GM18526 (cell line): ENCODE data around the gene KIF18B.

Experiments
- POLR2A ChIP-seq: IDR thresholded peaks from 3 replicates; pipeline ENCODE4 v1.6.1; 2011; ENCODE audit not compliant: insufficient read length; ENCODE audit errors: extremely low read depth

The KIF18B gene

DNA sequence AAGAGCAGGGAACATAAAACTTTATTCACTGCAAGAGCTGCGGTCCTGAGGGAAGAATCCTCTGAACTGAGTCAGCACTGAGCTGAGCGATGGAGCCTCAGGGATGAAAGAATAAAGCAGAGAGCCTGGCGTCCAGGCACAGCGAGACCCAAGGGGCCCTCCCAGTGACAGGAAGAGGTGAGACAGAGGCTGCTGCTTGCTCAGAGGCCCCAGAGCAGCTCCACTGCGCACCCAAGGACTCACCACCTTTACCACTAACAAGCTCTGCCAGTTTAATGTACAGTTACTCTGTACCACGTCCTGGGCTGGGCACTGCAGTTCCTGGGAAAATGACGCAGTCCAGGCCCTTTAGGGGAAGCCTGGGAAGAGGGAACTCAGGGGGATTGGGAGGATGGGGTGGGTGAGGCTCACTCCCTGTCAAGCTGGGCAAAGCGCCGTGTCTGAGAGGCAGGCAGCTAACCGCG lies 37.9 kb downstream of the KIF18B start:
- no peak for TF ChIP-seq POLR2A

DNA sequence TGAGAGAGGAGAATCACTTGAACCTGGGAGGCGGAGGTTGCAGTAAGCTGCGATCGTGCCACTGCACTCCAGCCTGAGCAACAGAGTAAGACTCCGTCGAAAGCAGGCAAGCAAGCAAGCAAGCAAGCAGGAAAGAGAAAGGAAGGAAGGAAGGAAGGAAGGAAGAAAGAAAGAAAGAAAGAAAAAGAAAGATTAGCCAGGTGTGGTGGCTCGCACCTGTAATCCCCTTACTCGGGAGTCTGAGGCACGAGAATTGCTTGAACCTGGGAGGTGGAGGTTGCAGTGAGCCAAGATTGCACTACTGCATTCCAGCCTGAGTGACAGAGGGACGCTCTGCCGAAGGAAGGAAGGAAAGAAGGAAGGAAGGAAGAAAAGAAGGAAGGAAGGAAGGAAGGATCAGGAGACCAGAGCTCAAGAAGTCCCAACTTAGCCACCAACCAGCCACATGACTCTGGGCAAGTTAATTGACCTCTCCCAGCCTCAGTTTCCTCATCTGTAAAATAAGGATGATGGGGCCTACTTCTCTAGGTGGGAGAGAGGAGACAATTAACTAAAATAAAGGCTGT lies 38.7 kb downstream of the KIF18B start:
- no peak for TF ChIP-seq POLR2A

DNA sequence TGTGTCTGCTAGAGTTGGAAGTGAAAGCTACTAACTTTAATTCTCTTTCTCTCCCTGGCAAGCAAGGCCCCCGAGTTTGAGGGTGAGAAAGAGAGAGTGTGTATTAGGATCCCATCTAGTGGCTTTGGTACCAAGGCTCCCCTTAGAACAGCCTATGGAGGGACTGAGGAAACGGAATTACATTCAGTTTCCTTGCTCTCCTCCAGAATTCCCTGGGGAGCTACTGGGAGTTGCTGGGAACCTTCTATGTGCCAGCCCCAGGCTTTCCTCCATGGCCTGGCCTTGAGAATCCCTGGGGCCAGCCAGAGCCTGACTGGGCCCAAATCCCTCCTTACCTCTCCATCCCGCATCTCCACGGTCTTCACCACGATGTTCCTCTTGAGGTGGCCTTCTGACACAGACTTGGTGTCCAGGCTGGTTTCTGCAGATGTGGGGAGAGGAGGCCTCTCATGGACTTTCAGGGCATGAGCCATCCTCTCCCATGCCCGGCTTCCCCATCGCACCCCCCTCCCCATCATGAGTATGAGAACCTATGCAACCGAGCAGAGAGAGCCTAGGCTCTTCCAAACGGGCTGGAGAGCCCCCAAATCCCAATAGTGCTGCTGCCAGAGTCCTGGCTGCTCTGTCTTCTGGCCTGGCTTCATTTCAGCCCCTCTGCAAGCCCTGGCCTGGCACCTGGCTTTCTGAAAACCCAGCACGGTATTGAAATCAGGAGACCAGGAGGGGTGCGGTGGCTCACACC lies 39.7 kb downstream of the KIF18B start:
- no peak for TF ChIP-seq POLR2A

DNA sequence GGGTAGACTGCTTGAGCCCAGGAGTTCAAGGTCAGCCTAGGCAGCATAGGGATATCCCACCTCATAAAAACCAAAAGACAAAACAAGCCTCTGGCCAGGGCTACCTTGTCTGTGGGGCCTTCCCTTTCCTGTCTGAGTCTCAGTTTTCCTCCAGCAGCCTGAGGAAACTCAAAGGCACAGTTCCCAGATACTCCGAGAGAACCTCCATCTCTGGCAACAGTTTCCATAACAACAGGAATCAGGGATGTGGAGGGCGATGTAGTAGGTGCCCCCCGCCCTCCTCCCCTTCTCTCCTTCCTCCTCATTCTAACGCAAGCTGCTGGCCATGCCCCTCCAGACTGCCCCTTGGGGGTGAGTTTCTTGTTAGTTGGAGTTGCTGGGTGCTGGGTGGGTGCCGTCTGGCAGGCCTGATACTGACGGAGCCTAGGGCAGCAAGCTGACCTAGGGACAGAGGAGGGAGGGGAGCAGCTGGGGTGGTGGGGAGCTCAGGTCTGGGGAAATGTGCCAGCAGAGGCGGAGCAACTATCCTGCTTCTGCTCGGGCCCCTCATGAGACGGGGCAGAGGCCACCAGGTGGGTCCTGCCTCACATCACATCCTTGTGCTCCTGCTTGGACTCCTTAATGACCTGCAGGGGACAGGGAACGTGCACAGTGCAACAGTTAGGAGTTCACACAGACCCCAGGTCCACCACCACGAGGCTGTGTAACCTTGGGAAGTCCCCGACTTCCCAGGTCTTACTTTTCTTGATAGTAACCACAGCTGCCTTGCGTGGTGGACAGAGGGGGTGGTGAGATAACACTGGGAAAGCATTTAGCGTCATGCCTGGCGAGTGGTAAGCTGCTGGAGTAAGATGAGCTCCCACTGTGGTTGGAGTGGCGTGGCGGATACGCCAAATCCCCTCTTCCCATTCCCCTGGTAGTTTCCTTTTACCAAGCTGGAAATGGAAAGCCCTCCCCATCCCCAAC lies 40.5 kb downstream of the KIF18B start:
- no peak for TF ChIP-seq POLR2A

DNA sequence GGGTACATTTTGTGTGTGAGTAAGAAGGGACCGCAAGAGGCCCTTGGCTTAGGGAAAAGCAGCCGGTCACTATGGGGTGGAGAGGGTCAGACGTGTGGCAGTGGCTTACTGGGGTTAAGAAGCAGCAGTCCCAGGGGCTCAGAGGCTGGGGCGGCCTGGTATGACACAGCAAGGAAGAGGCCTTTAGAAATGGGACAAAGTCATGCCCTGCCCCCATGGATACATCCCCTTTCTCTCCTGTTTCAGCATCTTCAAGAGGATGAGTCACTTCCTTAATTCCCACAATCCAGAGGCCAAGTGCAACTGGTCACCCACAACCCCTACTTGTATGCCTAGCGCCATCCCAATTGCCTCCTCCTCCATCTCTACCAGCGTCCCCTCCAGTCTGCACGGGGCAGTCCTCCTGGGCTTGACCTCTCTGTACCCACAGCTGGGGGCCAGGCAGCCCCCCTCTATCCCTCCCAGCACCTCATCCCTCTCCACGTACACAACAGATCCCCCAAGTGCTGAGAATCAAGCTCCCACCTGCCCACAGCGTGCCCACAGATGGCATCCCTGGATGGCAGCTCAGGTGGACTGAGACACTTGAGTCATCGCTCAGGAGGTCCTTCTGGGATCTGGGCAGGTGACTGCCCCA lies 41.4 kb downstream of the KIF18B start:
- TF ChIP-seq POLR2A, result no peak

DNA sequence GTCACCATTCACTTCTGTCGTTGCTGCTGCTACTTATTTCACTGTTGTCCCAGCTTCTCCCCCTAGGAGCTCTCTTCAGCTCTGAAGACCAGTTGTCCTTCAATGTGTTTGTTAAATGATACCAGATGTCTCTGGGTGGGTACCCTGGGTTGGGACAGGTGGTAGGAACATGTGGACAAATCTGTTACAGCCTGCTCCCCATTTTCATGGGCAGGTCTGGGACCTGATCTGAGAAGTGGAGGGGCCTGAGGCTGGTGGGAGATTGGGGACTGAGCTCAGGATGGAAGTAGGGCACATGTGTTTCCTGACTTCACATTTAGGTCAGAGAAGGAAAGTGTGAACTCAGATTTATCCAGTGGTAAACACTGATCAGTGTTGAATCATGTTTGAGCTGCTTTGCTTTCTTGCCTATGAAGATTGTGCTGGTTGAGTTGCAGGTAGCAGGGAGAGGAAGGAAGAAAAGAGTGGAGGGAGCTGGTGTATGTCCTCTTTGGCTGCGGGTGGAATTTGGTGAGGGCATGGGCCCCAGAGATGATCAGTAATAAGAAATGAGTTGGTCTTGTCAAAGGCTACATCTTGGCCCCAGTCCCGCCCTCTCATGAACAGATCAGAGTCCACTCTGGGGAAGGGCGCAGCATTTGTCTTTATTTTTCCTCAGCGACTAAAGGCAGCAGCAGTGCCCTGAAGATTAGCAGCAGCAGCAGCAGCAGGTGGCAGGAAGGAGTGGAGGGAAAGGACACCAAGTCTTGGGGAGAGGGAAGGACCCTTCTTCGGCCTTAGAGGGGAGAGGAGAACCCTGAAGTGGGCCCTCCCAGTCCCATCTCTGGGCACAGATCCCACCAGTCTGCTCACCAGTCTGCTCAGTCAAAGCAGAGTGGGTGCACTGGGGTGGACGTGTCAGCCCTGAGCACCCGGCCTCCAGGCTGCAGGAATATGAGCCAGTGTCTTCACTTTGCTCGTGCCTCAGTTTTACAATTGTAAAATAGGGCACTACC lies 42.3 kb downstream of the KIF18B start:
- TF ChIP-seq POLR2A, result no peak

DNA sequence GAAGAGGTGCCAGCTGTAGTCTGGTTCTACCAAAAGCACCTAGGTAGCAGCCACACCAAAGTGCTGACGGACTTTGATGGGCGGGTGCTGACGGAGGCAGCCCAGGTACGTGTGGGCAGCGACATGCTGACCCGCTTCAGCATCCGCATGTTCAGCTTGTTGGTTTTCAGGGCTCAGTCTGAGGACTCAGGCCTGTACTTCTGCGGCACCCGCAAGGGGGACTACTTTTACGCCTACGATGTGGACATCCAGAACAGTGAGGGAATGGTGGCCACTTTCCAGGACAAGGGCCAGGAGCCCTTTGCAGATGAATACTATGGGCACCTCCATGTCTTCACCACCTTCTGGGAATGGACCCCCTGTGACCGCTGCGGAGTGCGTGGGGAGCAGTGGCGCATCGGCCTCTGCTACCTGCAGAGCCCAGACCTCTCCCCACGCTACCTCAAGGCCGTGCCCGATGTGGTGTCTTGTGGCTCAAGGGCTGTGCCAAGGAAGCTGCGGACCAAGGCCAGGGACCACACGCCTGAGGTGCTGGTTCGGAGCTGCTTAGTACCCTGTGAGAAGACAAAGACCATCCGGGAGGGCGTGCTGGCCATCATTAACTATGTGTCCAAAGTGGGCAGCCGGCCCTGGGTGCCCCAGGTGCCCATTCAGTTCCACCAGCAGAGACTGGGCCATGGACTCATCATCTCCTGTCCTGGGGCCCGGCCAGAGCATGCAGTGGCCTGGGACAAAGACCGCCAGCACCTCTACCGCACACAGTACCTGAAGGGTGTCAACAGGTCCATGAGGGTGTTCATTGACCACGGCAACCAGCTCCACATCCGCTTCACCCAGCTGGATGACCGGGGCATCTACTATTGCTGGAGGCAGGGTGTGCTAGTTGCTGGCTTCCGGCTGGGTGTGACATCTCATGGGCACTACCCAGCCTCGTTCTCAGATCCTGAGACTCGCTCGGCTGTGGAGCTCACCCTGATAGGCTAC lies 43.3 kb downstream of the KIF18B start:
- TF ChIP-seq POLR2A, result no peak

DNA sequence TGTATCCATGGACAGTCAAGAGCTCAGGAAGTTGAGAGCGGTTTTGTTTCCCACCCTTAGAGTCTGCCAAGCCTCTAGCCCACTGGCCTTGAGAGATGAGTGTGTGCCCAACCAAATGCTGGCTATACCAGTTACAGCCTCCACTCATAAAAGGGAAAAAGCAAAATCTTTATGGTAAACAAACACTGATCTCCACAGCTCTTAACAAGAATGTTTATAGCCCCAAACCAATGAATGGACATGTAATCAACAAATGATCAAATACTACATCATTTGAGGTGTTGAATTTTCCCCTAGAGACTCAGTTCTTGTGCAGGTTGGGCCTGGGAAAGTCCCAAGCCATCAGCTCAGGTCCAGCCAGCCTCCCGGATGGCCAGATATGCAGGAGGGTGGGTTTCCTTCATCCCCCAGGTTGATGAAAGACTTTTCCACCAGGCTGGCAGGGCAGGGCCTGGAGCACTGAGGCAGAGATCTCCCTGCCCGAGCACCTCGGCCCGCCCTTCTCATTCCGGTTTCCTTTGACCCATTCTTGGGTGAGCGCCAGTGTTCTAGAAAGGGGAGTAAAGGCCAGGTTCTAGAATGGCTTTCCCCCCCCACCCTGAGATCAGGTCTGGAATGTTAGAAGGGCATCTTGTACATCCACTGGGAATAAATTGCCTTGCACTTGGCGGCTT lies 44.4 kb downstream of the KIF18B start:
- no peak for TF ChIP-seq POLR2A

DNA sequence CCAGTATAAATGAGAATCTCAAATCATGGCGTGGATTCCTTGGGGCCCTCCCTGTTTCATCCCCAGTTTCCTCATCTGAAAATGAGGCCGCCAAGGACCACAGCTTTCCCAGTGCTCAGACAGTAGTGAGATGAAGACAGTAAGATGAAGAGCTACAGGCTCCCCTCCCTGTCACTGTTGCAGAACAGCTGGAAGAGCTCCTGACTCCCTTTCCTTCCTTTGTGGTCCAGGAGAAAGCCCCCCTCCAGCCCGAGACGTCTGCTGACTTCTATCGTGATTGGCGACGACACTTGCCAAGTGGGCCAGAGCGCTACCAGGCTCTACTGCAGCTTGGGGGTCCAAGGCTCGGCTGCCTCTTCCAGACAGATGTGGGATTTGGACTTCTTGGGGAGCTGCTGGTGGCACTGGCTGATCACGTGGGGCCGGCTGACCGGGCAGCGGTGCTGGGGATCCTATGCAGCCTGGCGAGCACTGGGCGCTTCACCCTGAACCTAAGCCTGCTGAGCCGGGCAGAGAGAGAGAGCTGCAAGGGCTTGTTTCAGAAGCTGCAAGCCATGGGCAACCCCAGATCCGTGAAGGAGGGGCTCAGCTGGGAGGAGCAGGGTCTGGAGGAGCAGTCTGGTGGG lies 45.3 kb downstream of the KIF18B start:
- TF ChIP-seq POLR2A, result no peak

DNA sequence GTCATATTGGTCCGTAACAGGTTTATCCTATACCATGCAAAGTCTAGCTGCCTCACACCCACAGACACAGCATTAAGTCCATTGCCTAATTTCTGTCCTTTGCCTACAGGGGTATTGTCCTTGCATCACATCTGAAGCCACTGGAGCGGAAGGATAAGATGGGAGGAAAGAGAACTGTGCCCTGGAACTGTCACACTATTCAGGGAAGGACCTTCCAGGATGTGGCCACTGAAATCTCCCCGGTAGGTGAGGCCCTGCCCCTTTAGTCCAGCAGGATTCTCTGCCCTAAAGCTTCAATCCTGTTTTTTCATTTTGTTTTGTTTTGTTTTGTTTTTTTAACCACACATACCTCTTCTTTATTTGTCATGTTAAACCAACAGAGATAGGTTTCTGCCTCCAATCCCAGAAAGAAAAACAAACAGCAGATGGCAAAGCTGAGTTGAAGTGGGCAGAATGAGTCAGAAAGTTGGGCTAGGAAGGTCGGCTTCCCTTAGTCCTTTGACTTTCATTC lies 46.1 kb downstream of the KIF18B start:
- no peak for TF ChIP-seq POLR2A

DNA sequence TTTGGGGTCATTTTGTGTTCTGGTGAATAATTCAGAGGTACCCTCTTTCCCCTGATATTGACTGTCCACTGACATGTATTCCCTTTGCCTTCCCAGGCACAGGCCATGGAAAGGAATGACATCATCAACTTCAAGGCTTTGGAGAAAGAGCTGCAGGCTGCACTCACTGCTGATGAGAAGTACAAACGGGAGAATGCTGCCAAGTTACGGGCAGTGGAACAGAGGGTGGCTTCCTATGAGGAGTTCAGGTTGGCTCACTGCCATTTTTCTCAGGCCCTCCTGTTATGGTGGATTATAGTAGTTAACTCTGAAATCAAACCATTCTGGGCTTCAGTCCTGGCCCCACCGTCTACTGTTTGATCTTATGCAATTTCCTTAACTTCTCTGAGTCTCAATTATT lies 46.7 kb downstream of the KIF18B start:
- no peak for TF ChIP-seq POLR2A
